Activated CD4-positive, alpha-beta T cell treated with anti-CD3 and anti-CD28 coated beads for 36 hours (primary cell): ENCODE data around the gene MARK3. TPM values are rescaled to one million over a fixed set of nuclear protein-coding genes. Genes with fewer than 3 reads are reported as not detected.

Experiments used
- ATAC-seq: fragments of 200-7000 bp; cut with Tn5 transposase; one replicate; pipeline ENCODE4 v1.10.0; 2021; ENCODE audit warnings: mild to moderate bottlenecking, moderate library complexity
- CTCF ChIA-PET: fragments of 350-600 bp; sonication (Branson Sonifier 250); formaldehyde crosslinking; loops from one replicate; lab custom pipeline; 2021; ENCODE audit warnings: antibody characterized with exemption; lab: Charles Lee
- POLR2A ChIA-PET: fragments of 350-600 bp; sonication (Branson Sonifier 250); formaldehyde crosslinking; loops from one replicate; lab custom pipeline; 2021; ENCODE audit warnings: antibody characterized with exemption, inconsistent platforms; lab: Charles Lee
- DNase-seq: peaks from one replicate; pipeline ENCODE4 v3.0.0-alpha.2; 2020
- H3K27ac Mint-ChIP-seq: one replicate; pipeline ENCODE4 v1.8.0; 2021; ENCODE audit warnings: mixed read lengths
- H3K27me3 Mint-ChIP-seq: one replicate; pipeline ENCODE4 v1.8.0; 2021; ENCODE audit warnings: mixed read lengths
- H3K36me3 Mint-ChIP-seq: one replicate; pipeline ENCODE4 v1.8.0; 2021; ENCODE audit warnings: low read depth, mixed read lengths
- H3K4me1 Mint-ChIP-seq: one replicate; pipeline ENCODE4 v1.8.0; 2021; ENCODE audit warnings: mixed read lengths
- H3K4me3 Mint-ChIP-seq: one replicate; pipeline ENCODE4 v1.8.0; 2021; ENCODE audit warnings: mild to moderate bottlenecking, moderate library complexity, mixed read lengths
- H3K9me3 Mint-ChIP-seq: one replicate; pipeline ENCODE4 v1.8.0; 2021; ENCODE audit warnings: low read depth, mixed read lengths
- intact Hi-C, 2 experiments: fragments of 100-400 bp; cut with DNase I in 1 of 2; cut with micrococcal nuclease in 1 of 2; formaldehyde crosslinking; loops; one replicate each; pipeline versions ENCODE4 v1.14.2 to v1.15.1; 2022 to 2024; cut with DNase I, micrococcal nuclease
- total RNA-seq, 2 experiments: library from RNA; stranded (reverse); gene quantifications; one replicate each; pipeline ENCODE4 v1.2.3, GENCODE V29; 2021

MARK3 gene
- total RNA-seq, 2 experiments from 2014 or later = 57.3 to 64.9 TPM

DNA sequence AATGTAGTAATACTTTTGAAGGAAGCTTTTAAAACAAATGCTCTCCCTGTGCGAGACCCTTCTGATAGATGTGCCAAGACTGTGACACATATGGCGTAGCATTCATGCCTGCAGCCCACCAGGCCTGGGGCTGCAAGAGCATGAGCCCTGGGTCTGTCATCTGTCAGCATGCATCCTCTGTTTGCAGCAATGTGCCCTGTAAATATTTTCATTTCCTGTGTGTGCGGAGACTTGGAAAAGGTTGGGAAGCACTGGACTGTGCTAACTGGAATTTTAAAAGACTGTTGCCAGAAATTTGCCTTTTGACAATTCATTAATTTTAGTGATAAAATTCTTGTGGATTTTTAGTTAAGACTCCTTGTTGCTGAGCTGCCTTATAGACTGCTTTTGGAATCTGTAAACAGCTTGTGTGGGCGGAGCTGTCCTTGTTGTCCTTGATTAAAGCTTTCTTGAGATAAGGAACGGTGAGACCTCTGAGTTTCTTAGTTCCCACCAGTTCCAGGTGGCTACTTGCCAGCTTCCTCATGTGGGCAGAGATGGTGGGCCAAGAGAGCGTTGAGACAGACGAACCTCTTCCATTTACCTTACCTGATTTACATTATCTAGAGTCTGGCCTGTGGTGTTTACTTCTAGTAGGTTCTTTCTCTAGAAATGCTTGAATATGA, 23.4 kb downstream of the MARK3 start:
- Mint-ChIP-seq H3K27me3 (no peaks in the 10 kb centered on the region), H3K4me1 (peaks cover 11% of the 10 kb centered on the region), H3K27ac (no peak overlapping the region), H3K4me3 (no peak overlapping the region), H3K36me3 (peaks cover 27% of the 10 kb centered on the region), H3K9me3 (no peaks in the 10 kb centered on the region)
- ATAC-seq (no peak), DNase-seq (no peak)
- ChIA-PET CTCF (interaction anchor here (1.2 kb wide), 1 partner anchor 17 kb away, joined by 3 read pairs; no protein-coding TSS in a partner anchor), POLR2A (no interaction called here)
- intact Hi-C loops = no loop called here

DNA sequence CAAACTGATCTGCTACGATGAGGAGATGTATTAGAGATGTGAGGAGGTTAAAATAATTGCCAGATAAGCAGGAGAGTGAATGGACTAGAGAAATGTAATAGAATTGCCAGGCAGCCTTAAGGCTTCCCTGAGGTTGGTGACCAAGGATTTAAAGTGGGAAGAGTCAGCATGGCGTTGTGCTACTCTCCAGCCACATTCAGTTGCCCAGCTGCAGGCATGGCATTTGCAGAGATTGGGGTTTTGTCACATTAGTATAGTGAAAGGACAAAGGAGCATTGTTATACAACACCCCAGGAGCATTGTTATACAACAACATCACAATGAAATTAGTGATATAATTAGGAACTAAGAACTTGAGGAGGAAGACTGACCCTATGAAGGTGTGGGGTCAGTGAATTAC, 31.7 kb downstream of the MARK3 start:
- CTCF ChIA-PET = interaction anchor here (0.6 to 5.8 kb wide), 6 partner anchors 11 to 62 kb away, joined by 3 to 44 read pairs (median 5); no protein-coding TSS in a partner anchor
- Mint-ChIP-seq H3K4me3 (no peak overlapping the region), H3K27me3 (no peaks in the 10 kb centered on the region), H3K27ac (no peak overlapping the region), H3K9me3 (no peaks in the 10 kb centered on the region), H3K36me3 (peaks cover 22% of the 10 kb centered on the region), H3K4me1 (peaks cover 38% of the 10 kb centered on the region)
- no peak for ATAC-seq
- intact Hi-C loops = no loop called here
- no peak for DNase-seq
- POLR2A ChIA-PET = no interaction called here

DNA sequence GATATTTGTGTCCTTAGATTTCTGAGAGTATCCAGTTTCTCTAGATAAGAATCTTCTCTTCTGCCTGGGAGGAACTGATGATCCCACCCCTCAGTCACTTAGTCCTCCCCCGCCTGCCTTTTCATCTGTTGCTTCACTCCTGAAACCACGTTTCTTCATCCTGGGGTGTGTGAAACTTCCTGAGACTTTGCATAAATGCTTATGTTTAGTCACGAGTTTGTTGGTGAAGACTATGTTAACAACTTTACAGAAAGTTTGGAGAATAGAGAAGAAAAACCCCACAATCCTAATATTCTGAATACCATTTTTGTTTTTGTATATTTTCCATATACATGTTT, 33.2 kb downstream of the MARK3 start:
- intact Hi-C loops = no loop called here
- Mint-ChIP-seq H3K36me3 (peaks cover 23% of the 10 kb centered on the region), H3K27ac (peak overlapping the region; percentile 80), H3K9me3 (no peaks in the 10 kb centered on the region), H3K27me3 (no peaks in the 10 kb centered on the region), H3K4me1 (peaks cover 47% of the 10 kb centered on the region), H3K4me3 (no peak overlapping the region)
- POLR2A ChIA-PET = no interaction called here
- CTCF ChIA-PET = interaction anchor here (1.4 to 5.8 kb wide), 4 partner anchors 15 to 29 kb away, joined by 3 to 44 read pairs (median 5); no protein-coding TSS in a partner anchor
- DNase-seq (peak; percentile 30), ATAC-seq (peak; percentile 63)

DNA sequence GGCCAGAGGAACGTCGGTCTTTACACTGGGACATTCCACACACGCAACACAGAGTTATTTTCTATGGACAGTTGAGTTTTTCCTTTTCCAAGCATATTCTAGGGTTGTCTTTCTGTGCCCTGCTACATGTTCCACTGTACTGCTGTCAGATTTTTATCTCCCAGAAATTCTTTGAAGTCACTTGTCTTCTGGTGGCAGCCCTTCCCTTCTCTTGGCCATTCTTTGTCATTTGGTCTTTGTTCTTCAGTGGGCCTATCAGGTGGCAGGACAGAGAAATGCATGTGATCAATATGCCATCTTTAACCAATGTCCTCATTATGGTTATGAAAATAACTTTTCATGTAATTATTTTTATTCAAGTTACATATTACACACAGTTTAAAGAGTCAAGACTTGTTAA, 36.3 kb downstream of the MARK3 start:
- CTCF ChIA-PET = no interaction called here
- intact Hi-C loops = loop anchor here in 1 of 2 experiments (5.0 kb wide), 1 partner anchor 34 kb away; the partner anchor contains the start of gene MARK3
- Mint-ChIP-seq H3K4me1 (peaks cover 59% of the 10 kb centered on the region), H3K27ac (no peak overlapping the region), H3K9me3 (no peaks in the 10 kb centered on the region), H3K27me3 (no peaks in the 10 kb centered on the region), H3K4me3 (no peak overlapping the region), H3K36me3 (peaks cover 25% of the 10 kb centered on the region)
- DNase-seq = no peak
- ATAC-seq = no peak
- POLR2A ChIA-PET = no interaction called here

DNA sequence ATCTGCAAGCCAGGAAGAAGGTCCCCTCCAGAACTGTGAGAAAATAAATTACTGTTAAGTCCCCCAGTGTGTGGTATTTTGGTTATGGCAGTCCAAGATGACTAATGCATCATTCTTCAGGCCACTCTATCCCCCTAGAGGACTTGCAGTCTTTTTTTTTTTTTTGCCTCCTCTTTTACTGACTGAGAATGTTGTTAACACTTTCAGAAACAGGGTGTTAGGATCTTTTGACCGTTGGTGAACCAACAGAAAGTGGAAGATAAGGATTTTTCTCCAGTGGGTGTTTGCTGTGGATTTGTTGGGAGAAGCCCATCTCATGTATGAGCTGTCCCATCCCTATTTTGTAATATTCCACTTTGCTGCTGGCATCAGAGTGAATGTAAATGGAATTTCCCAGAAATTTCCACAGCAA, 37.8 kb downstream of the MARK3 start:
- Mint-ChIP-seq H3K27ac (no peak overlapping the region), H3K9me3 (no peaks in the 10 kb centered on the region), H3K4me3 (no peak overlapping the region), H3K27me3 (no peaks in the 10 kb centered on the region), H3K4me1 (peaks cover 58% of the 10 kb centered on the region), H3K36me3 (peaks cover 18% of the 10 kb centered on the region)
- ATAC-seq (no peak), DNase-seq (no peak)
- CTCF ChIA-PET = interaction anchor here (0.9 kb wide), 1 partner anchor 32 kb away, joined by 6 read pairs; no protein-coding TSS in a partner anchor
- intact Hi-C loops = loop anchor here in 1 of 2 experiments (5.0 kb wide), 1 partner anchor 36 kb away; the partner anchor contains the start of gene MARK3
- POLR2A ChIA-PET = no interaction called here

DNA sequence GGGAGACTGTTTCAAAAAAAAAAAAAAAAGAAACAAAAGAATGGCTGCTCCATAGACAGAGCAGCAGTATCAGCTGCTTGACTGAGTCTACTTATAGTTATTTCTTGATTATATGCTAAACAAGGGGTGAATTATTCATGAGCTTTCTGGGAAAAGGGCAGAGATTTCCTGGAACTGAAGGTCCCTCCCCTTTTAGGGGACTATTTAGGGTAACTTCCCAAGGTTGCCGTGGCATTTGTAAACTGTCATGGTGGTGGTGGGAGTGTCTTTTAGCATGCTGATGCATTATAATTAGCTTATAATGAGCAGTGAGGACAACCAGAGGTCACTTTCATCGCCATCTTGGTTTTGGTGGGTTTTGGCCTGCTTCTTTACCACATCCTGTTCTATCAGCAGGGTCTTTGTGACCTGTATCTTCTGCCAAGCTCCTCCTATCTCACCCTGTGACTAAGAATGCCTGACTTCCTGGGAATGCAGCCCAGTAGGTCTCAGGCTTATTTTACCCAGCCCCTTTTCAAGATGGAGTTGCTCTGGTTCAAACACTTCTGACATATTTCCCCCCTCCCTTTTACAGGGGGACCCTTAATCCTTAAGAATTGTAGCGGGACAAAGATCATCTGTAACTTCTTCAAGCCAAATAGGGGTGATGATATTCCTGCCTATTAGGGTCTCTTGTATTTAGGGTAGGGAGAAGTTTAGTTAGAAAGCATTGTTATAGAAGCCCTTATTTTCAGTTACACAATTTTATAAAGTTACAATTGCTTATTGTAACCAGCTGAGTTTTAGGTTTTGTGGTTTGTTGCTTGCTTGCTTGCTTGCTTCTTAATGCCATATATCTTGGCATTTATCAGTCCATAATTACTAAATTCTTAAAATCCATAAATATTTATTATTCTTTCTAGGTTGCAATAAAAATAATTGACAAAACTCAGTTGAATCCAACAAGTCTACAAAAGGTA, 42.5 kb downstream of the MARK3 start:
- peak; percentile 60 for DNase-seq
- H3K4me1 Mint-ChIP-seq = peaks cover 50% of the 10 kb centered on the region
- H3K4me3 Mint-ChIP-seq = no peak overlapping the region
- intact Hi-C loops = loop anchor here in 1 of 2 experiments (2.0 kb wide), 1 partner anchor 33 kb away; no protein-coding TSS in a partner anchor
- H3K27ac Mint-ChIP-seq = peak overlapping the region; percentile 79
- no peaks in the 10 kb centered on the region for H3K27me3 Mint-ChIP-seq
- peaks cover 20% of the 10 kb centered on the region for H3K36me3 Mint-ChIP-seq
- ChIA-PET POLR2A (interaction anchor here (0.6 to 1.0 kb wide), 2 partner anchors 41 to 82 kb away, joined by 3 to 8 read pairs; no protein-coding TSS in a partner anchor), CTCF (interaction anchor here (0.6 to 2.7 kb wide), 4 partner anchors 12 to 37 kb away, joined by 3 to 13 read pairs (median 5); no protein-coding TSS in a partner anchor)
- H3K9me3 Mint-ChIP-seq = no peaks in the 10 kb centered on the region
- peak; percentile 75 for ATAC-seq

DNA sequence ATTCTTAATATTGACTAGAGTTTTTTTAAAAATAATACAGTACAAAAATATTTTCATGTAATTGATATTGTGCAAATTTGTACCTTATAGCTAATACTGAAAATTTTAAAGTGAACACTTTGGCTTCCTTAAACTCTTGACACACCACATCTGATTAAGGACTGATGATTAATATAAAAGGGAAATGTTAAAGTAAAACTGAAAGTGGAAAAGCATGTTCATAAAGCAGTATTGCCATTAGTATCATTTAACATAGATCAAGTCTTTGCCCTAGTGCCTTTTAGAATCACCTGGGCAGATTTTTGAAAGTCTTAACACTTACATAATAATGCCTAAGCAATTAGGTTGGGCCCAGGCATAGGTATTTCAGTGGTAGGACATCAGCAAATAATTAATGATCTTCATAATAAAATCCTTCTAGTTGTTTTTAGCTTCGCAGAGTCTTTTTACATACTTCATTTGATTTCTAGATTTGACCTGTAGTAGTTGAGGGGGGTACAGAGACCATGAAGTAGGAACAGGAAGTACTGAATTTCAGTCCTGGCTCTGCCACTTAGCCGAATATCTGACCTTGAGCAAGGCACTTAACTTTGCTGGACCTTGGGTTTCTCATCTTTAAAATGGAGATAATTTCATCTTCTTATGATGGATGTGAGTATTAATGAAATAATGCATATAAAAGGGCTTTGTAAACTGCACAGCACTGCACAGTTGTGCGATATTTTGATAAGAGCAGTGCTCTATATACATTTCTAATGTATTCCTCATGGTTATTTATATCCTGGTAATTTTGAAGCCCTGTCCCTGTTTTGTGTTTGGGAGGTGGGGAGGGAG, 43.7 kb downstream of the MARK3 start:
- CTCF ChIA-PET = interaction anchor here (0.6 to 2.3 kb wide), 3 partner anchors 10 to 39 kb away, joined by 3 to 6 read pairs (median 3); no protein-coding TSS in a partner anchor

DNA sequence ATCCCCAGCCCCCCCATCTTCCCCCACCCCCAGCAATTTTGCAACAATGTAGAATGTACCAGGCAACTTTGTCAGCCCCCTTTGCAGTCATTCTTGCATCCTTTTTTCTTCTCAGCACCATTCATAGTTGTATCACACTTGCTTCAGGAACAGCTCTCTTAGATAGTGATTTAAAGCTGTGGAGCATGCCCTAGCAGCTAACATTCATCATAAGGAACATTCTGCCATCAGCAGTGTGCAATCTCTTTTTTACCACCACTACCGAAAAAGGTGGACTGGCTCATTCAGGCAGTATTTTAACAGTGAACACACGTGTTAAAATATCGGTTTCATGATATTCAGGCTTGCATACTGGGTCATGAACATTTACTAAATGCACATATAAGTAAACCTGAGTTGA, 45.1 kb downstream of the MARK3 start:
- Mint-ChIP-seq H3K36me3 (peaks cover 25% of the 10 kb centered on the region), H3K27me3 (no peaks in the 10 kb centered on the region), H3K4me1 (peaks cover 42% of the 10 kb centered on the region), H3K4me3 (no peak overlapping the region), H3K9me3 (no peaks in the 10 kb centered on the region), H3K27ac (no peak overlapping the region)
- ATAC-seq (no peak), DNase-seq (no peak)
- CTCF ChIA-PET = no interaction called here
- POLR2A ChIA-PET = no interaction called here
- intact Hi-C loops = no loop called here

More for the DNA sequence above, 43.7 kb downstream of the MARK3 start:
- peak overlapping the region; percentile 47 for H3K27ac Mint-ChIP-seq
- ATAC-seq = peak; percentile 59
- H3K9me3 Mint-ChIP-seq = no peaks in the 10 kb centered on the region
- H3K4me1 Mint-ChIP-seq = peaks cover 44% of the 10 kb centered on the region
- H3K27me3 Mint-ChIP-seq = no peaks in the 10 kb centered on the region
- intact Hi-C loops = loop anchor here in 1 of 2 experiments (1.0 kb wide), 1 partner anchor 94 kb away; no protein-coding TSS in a partner anchor
- DNase-seq = no peak
- peaks cover 17% of the 10 kb centered on the region for H3K36me3 Mint-ChIP-seq
- POLR2A ChIA-PET = no interaction called here
- no peak overlapping the region for H3K4me3 Mint-ChIP-seq

DNA sequence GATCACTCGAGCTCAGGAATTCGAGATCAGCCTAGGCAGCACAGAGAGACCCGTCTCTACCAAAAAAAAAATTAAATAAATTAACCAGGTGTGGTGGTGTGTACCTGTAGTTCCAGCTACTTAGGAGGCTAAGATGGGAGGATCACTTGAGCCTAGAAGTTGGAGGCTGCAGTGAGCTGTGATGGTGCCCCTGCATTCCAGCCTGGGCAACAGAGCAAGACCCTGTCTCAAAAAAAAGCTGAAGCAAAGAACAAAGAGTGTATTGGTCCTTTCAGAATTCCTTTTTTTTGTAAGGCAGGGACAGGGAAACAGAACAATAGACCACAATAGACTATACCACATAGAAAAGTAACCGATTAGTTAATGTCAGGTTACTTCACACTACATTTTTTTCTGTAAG, 47.4 kb downstream of the MARK3 start:
- ChIA-PET POLR2A (no interaction called here), CTCF (interaction anchor here (0.8 to 1.8 kb wide), 3 partner anchors 15 to 115 kb away, joined by 4 to 5 read pairs (median 4); no protein-coding TSS in a partner anchor)
- no peaks in the 10 kb centered on the region for H3K9me3 Mint-ChIP-seq
- H3K36me3 Mint-ChIP-seq = peaks cover 25% of the 10 kb centered on the region
- DNase-seq (no peak), ATAC-seq (no peak)
- intact Hi-C loops = no loop called here
- H3K27ac Mint-ChIP-seq = no peak overlapping the region
- no peak overlapping the region for H3K4me3 Mint-ChIP-seq
- H3K4me1 Mint-ChIP-seq = peaks cover 22% of the 10 kb centered on the region
- no peaks in the 10 kb centered on the region for H3K27me3 Mint-ChIP-seq

DNA sequence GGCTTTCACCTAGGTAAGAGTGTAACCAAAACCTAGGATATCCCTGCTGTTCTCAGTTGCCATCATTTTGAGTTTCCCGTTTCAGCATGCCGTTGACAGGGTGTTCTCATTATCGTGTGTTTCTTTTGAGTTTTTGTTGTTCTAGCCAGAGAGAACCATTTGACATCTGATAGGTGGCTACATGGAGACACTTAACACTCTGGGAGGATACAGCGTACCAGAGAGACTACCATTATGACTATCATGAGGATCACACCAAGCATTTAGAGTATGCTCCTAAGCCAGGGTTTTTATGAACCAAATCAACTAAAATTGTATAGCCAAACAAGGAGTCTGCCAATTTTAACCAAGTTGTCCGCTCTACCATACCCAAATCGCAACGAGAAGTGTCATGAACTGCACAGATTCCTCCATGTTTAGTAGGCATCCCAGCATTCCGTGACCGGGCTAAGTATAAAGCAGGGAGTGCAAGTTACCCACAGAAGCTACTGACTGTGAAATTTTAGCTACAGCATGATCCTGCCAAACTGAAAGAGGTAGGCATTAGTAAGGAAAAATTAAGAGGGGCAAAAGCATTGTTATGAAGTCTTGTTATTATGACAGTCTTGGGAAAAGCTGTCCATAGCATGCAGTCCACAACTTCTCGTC, 48.8 kb downstream of the MARK3 start:
- no peak overlapping the region for H3K27ac Mint-ChIP-seq
- CTCF ChIA-PET = interaction anchor here (1.0 to 1.5 kb wide), 2 partner anchors 16 to 40 kb away, joined by 4 read pairs; no protein-coding TSS in a partner anchor
- H3K27me3 Mint-ChIP-seq = no peaks in the 10 kb centered on the region
- intact Hi-C loops = no loop called here
- H3K4me1 Mint-ChIP-seq = peaks cover 12% of the 10 kb centered on the region
- ATAC-seq (no peak), DNase-seq (no peak)
- POLR2A ChIA-PET = no interaction called here
- no peaks in the 10 kb centered on the region for H3K9me3 Mint-ChIP-seq
- H3K36me3 Mint-ChIP-seq = peaks cover 27% of the 10 kb centered on the region
- H3K4me3 Mint-ChIP-seq = no peak overlapping the region
